Endothelial cell (in vitro differentiated cells): ENCODE measurements around the gene MUL1. TPM values are rescaled to one million over a fixed set of nuclear protein-coding genes. Genes with fewer than 3 reads are reported as not detected.

Experiments used
- DNase-seq: peaks from one replicate; pipeline ENCODE4 v3.0.0; 2021; ENCODE audit warnings: low spot score
- H3K27ac Mint-ChIP-seq: one replicate; pipeline ENCODE4 v1.8.0; 2021; ENCODE audit warnings: mixed read lengths, inconsistent platforms; ENCODE audit not compliant: unreplicated experiment
- H3K27me3 Mint-ChIP-seq: one replicate; pipeline ENCODE4 v1.8.0; 2021; ENCODE audit warnings: mild to moderate bottlenecking, moderate library complexity, mixed read lengths, inconsistent platforms; ENCODE audit not compliant: unreplicated experiment
- H3K36me3 Mint-ChIP-seq: one replicate; pipeline ENCODE4 v1.8.0; 2021; ENCODE audit warnings: mild to moderate bottlenecking, low read depth, mixed read lengths, inconsistent platforms; ENCODE audit not compliant: unreplicated experiment
- H3K4me1 Mint-ChIP-seq: one replicate; pipeline ENCODE4 v1.8.0; 2021; ENCODE audit warnings: mild to moderate bottlenecking, mixed read lengths, inconsistent platforms; ENCODE audit not compliant: unreplicated experiment
- H3K4me3 Mint-ChIP-seq: one replicate; pipeline ENCODE4 v1.8.0; 2021; ENCODE audit warnings: mild to moderate bottlenecking, mixed read lengths, inconsistent platforms; ENCODE audit not compliant: unreplicated experiment
- H3K9me3 Mint-ChIP-seq: one replicate; pipeline ENCODE4 v1.8.0; 2021; ENCODE audit warnings: mixed read lengths, inconsistent platforms; ENCODE audit not compliant: unreplicated experiment
- total RNA-seq: library from RNA; stranded (reverse); fragmentation: NEBNext Ultra II Directional; extraction: Animal tissue kit (Norgen Biotek cat#: 25700); gene quantifications from one replicate; pipeline ENCODE4 v1.2.1, GENCODE V29; 2021; ENCODE audit not compliant: unreplicated experiment
- TF ChIP-seq, protein P1 (sequence below): fragments of 200-600 bp; sonication (generic); IDR thresholded peaks from one replicate; pipeline ENCODE4 v1.5.0; 2021; ENCODE audit warnings: antibody characterized with exemption; ENCODE audit not compliant: unreplicated experiment

MUL1 gene
- total RNA-seq, 1 donor from 2014 or later = 31.5 TPM

DNA sequence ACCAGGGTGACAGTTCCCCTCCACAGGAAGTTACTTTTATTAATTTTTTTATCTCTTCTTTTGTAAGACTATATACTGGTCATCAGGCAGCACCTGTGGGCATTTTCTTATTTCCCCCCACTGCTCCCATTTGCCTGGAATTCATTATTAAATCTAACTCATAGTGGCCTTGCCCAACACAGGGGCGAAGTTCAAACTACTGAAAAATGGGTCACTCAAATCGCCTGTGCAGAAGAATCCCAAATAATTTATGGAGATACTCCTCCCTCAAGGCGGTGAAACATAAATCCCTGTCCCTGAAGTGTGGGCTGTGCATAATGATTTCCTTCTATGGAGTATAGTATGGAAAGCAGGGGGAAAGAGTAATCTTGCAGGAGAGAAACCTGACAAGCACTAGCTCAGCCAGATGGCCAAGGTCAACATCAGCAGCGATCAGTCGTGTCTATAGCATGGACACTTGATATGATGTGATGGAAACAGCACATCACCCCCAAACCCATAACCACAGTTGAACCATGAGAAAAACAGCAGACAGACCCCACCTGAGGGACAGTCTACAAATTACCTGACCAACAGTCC lies 29.8 kb downstream of the MUL1 start:
- Mint-ChIP-seq H3K4me3 (no peak overlapping the region), H3K27me3 (peaks cover 7% of the 10 kb centered on the region), H3K4me1 (no peaks in the 10 kb centered on the region), H3K9me3 (no peaks in the 10 kb centered on the region), H3K36me3 (no peaks in the 10 kb centered on the region), H3K27ac (no peak overlapping the region)
- TF ChIP-seq, protein P1, sequence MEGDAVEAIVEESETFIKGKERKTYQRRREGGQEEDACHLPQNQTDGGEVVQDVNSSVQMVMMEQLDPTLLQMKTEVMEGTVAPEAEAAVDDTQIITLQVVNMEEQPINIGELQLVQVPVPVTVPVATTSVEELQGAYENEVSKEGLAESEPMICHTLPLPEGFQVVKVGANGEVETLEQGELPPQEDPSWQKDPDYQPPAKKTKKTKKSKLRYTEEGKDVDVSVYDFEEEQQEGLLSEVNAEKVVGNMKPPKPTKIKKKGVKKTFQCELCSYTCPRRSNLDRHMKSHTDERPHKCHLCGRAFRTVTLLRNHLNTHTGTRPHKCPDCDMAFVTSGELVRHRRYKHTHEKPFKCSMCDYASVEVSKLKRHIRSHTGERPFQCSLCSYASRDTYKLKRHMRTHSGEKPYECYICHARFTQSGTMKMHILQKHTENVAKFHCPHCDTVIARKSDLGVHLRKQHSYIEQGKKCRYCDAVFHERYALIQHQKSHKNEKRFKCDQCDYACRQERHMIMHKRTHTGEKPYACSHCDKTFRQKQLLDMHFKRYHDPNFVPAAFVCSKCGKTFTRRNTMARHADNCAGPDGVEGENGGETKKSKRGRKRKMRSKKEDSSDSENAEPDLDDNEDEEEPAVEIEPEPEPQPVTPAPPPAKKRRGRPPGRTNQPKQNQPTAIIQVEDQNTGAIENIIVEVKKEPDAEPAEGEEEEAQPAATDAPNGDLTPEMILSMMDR = no peak
- DNase-seq = no peak

DNA sequence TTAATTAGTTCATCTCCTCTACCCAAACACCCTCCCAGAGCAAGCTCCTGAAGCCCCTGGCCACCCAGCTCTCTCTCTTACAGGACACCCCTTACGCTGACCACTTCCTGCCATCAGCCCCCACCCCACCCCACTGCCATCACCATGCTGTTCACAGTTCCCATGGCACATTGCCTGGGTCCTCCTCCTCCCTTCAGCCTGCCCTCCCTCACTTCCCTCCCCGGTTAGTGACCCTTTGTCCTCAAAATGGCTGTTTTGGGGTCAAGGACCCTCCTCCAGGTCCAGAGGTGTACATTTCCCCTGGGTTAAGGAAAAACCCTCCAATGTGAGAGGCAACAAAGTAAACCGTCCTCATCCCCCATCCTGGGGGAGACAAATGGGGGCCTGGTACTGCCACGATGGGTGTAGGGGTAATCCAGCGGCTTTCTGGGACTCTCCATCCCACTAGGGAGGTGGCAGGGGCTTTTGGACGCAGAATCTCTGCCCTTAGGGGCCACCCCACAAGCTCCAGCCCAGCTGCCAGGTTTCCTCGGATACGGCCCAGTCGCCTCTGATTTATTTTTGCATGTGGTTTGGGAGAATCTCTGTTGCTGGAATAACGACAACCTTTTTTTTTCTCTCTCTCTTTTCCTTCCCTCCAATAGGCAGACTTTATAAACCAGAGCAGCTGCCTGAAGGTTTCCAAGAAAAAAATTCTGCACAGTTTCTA lies 30.4 kb downstream of the MUL1 start:
- Mint-ChIP-seq H3K36me3 (no peaks in the 10 kb centered on the region), H3K4me3 (no peak overlapping the region), H3K27me3 (peaks cover 7% of the 10 kb centered on the region), H3K27ac (no peak overlapping the region), H3K4me1 (no peaks in the 10 kb centered on the region), H3K9me3 (no peaks in the 10 kb centered on the region)
- no peak for DNase-seq
- TF ChIP-seq, protein P1 = no peak

DNA sequence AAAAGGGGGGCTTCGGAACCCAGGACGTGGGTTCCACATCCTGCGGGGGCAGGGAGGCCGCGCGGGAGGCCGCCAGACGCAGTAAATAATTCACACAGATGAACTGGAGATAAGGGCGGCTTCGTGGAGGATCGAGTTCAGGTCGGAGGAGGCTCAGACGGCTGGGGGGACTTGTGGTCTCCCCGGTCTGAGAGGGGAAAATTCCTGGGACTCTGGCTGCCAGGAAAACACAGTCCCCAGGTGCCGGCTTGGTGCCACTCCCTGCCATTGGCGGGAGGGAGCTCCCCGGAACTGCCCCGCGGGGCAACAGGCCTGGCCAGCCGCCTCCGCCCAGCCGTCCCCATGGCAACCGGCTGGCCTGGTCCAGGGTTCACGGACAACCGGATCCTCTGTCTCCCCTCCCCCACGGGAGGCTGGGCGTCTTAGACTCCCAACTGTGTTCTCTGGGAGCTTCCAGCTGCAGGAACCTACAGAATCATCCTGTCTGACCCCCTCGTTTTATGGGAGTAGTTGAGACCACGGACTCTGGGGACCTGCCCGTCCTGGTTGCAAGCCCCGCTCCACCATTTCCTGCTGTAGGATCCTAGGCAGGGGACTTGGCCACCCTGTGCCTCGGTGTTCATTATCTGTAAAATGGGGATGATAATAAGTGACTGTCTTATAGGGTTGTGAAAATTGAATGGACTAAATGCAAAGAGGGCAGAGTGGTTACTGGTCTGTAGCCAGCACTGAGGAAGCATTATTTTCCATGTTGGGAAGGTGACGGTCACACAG lies 31.5 kb downstream of the MUL1 start:
- H3K4me3 Mint-ChIP-seq = no peak overlapping the region
- H3K4me1 Mint-ChIP-seq = no peaks in the 10 kb centered on the region
- peaks cover 8% of the 10 kb centered on the region for H3K27me3 Mint-ChIP-seq
- no peak overlapping the region for H3K27ac Mint-ChIP-seq
- TF ChIP-seq, protein P1 = no peak
- H3K9me3 Mint-ChIP-seq = no peaks in the 10 kb centered on the region
- no peaks in the 10 kb centered on the region for H3K36me3 Mint-ChIP-seq
- no peak for DNase-seq

DNA sequence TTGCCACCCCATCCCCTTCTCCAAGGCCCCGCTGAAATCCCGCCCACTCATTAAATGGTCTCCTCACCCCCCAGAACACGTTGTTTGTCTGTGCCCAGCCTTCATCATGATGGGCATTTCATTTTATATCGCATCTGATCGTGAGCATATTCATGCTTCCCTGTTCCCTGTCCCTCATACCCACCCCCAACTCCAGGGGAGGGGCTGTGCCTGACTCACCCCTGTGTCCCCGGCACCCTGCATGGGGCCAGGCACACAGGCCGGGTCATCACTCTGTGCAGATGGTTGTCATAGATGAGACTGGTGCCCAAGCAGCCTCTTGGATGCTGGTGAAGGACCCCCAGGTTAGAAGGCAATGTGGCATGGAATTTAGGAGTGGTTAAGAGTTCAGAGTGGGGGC lies 33.0 kb downstream of the MUL1 start:
- Mint-ChIP-seq H3K4me3 (no peak overlapping the region), H3K9me3 (no peaks in the 10 kb centered on the region), H3K27ac (no peak overlapping the region), H3K4me1 (no peaks in the 10 kb centered on the region), H3K36me3 (no peaks in the 10 kb centered on the region), H3K27me3 (peaks cover 7% of the 10 kb centered on the region)
- DNase-seq = no peak
- TF ChIP-seq, protein P1 = no peak
